ENCODE results near the gene KAZN.

Gene KAZN

DNA sequence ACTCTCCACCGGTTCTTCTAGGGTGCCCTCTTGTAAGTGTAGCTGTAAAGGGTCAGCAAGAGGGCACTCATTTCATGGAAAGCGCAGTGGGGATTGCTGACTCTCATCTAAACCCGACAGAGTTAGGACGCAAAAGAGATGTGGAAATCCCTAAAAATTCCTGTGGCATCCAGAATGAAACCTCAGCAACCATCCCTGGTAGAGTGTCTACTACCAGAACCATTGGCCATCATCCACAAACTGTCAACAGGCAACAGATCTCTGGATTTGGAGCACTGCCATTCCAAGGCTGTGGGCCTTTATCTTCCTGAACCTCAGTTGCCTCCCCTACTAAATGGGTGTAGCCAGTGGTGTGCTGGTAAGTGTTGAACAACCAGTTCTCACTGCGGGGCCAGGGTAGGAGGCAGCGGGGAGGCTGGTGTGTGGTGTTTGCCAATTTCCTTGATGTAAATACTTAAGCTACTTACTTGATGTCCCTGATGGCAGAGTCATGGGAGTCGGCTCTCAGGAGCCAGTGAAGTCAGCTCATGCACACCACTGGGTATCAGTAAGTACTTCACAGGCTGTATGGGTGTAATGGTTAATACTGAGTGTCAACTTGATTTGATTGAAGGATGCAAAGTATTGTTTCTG is 195.8 kb downstream of the KAZN start:
- DNase-seq (ENCODE audit: low read depth in 2 of 2): no peak

DNA sequence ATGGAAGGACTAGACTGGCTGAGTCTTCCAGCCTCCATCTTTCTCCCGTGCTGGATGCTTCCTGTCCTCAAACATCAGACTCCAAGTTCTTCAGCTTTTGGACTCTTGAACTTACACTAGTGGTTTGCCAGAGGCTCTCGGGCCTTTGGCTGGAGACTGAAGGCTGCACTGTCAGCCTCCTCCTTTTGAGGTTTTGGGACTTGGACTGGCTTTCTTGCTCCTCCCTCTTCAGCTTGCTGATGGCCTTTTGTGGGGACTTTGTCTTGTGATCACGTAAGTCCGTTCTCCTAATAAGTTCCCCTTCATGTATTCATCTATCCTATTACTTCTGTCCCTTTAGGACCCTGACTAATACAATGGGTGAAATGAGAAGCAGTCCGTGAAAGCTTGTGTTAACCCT is 196.4 kb downstream of the KAZN start:
- DNase-seq (ENCODE audit: low read depth in 2 of 2): no peak

DNA sequence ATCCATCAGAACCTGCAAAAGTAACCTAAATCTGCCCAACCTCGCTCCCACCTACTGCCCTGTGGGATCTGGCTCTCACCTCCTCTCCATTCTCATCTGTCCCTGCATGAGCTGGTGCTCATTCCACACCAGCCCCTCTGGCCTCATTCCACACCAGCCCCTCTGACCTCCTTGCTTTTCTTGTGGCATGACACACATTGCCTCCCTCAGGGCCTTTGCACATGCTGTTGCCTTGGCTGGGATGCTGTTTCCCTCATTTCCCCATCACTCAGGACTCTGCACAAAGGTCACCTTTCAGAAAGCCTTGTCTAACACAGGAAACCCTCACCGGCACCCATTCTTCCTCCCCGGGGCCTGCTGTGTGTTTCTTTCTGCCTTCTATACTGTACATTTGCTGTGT is 197.1 kb downstream of the KAZN start:
- no peak for DNase-seq (ENCODE audit: low read depth in 2 of 2)

DNA sequence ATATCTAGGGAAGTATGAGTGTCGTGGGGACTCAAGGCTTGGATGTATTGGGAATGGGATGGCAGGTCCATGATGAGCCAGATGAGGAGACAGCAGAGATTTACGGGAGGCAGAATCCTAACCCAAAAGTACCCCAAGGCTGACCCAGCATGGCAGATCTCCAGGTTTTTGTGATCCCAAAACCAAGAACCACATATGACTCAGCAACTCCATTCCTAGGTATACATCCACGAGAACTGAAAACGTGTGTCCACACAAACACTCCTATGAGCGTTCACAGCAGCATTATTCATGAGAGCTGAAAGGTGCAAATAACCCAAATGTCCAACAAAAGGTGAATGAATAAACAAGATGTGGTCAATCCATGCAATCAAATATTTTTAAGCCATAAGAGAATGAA is 201.5 kb downstream of the KAZN start:
- no peak for DNase-seq (ENCODE audit: low read depth in 2 of 2)

DNA sequence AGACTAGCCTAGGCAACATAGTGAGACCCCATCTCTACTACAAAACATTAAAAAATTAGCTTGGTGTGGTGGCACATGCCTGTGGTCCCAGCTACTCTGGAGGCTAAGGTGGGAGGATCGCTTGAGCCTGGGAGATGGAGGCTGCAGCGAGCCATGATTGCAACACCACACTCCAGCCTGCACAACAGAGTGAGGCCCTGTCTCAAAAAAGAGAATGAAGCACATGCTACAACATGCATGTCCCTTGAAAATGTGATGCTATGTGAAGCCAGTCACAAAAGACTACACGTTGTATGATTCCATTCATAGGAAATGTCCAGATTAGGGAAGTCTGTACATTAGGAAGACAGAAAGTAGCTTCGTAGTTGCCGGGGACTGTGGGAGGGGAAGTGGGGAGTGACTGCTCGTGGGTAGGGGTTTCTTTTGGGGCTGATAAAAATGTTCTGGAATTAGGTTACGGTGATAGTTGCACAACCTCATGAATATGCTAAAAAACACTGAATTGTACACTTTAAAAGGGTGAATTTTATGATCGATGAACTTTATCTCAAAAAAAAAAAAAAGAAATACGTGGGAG is 202.1 kb downstream of the KAZN start:
- no peak for DNase-seq (ENCODE audit: low read depth in 2 of 2)

DNA sequence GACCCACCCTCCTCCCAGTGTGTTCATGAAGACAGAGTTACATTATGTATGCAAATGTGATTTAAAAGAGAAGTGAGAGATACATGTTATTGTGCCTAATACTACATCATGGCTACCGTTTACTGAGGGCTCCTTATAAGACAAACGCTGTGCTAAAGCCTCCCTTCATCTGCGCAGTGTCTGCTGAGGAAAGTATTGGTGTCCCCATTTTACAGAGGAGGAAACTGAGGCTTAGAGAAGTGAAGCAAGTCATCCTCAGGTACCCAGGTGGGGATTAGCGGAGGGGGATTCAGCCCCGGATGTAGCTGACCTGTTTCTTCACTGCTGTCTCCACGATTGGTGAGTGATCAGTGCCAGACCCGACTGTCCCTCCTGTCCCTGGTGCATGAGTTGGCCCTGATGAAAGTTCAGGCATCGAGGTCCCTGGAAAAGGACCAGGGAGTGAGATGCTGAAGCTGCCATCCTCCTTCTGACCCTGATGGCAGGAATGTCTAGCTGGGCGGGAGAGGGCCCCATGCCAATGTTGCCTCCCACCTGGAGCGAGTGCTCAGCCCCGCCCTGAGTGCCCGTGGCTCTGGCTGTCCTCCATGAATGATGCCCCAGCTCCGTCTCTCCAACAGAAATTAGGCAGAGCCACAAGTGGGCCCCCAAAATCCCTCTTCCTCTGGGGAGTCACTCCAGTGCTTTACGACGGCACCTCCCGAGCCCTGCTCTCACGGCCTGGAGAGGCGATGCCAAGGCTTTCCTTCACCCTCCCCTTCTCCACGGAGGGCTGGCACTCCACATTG is 204.7 kb downstream of the KAZN start:
- no peak for DNase-seq (ENCODE audit: low read depth in 2 of 2)

DNA sequence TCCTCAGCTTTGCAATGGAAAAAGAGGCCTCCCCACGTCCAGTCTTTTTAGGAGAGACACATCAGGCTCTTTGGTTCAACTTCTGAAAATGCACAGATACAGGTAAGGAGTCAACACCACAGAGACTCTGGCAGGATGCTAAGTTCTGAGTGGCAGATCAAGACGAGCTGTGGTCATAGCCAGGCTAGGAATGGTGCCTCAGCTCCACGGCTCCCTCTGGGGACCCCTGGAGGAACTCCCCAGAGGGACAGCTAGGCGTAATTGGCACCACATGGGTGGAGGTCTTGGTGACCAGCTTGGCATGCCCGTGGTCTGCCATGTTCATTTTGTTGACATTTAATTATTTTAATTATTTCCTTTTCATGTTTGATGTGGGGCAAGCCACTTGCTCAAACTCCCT is 206.1 kb downstream of the KAZN start:
- no peak for DNase-seq (ENCODE audit: low read depth in 2 of 2)

DNA sequence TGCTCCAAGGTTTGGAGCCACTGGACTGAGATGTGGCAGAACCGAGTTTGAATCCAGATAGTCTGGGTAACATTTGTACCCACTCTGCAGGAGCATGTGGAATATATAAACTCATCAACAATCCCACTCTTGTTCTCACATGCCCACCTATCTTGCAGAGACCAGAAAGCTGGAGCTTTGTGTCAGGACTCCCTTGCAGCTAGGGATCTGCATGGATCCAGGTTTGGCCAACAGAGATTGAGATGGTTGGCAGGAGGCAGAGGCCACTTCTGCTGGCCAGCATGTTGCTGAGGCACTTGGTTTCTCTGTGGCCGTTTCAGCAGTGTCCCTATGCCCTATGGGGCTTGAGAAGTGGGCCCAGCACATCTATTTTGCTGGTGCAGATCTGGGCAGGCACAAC is 208.3 kb downstream of the KAZN start:
- no peak for DNase-seq (ENCODE audit: low read depth in 2 of 2)

DNA sequence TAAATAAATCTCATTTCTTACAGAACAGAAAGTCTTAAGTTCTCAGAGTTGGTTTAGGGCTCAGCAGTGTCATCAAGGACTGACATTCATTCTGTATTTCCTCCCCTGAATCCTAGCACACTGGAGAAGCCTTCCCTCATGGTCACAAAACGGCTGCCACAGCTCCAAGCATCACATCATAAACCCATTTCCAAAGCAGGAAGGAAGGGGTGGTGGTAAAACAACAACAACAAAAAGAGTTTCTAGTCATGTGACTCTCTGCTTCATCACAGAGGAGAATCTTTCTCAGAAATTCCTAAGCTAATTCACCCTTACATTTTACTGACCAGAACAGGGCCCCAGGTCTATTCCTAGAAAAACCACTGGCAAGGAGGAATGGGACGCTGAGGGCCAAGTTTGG is 210.3 kb downstream of the KAZN start:
- DNase-seq (ENCODE audit: low read depth in 2 of 2): no peak

DNA sequence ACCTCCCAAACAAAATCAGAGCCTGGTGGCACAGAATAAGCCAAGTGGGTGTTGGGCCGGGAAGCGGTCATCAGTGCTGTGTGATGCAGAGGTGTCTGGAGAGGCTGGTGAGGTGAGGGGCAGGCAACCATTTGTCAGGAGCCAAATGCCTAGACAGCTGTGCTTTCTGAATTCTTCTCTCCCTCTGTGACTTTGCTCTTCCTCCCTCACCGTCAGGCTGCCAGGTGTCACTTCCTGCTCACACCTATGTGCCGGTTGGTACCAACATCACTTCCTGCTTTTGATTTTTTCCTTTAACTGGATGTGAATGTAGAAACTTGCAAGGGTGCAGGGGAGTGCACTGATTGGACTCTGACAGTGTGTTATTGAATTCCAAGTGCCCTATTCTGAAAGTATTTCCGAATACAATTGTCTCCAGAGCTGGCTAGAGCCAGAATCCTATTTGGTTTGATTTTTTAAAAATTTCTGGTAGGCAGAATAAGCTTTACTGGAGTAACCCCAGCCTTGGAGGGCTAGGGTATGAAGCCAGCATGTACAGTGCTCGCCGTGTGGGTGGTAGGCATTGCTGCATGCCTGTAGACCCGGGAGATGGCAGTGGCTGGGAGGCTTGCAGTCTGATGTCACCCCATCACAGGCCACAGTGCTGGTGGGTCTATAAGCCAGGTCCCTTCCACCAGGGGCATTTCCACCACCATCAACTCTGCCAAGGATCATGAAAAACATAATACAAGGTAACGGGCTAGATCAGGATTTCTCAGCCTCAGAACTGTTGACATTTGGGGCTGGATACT is 210.9 kb downstream of the KAZN start:
- DNase-seq (ENCODE audit: low read depth in 2 of 2): no peak

DNA sequence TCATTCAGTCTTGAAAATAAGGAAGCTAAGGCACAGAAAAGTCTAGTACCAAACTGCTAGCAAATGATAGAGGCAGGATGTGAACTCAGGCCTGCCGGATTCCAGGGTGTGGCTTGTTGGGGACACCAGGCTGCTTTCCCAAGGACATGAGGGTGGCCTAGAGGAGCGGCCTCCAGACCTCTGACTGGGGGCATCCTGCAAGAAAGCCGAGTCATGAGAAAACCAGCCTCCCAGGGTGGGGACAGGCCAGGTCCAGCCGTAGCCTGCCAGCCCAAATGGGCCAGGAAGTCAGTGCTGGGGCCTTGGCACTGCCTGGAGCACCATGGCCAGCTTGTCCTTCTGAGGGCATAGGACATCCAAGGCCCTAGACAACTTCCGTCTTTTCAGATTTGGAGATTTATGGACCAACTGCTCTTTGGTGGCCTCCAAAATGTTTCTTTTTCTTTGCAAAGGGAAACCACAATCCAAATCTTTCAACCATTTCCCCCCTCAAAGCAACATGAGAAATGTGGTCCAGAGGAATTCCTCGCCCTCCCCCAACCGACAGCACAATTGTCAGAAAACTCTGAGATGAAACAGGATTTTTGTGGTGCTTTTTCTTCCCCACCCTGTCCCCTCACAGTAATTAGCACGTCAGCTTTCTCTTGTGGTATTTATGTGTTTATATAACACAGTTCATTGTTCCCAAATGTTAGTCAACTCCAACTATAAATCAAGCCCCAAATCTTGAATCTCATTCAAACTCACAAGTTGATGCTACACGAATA is 212.3 kb downstream of the KAZN start:
- no peak for DNase-seq (ENCODE audit: low read depth in 2 of 2)

DNA sequence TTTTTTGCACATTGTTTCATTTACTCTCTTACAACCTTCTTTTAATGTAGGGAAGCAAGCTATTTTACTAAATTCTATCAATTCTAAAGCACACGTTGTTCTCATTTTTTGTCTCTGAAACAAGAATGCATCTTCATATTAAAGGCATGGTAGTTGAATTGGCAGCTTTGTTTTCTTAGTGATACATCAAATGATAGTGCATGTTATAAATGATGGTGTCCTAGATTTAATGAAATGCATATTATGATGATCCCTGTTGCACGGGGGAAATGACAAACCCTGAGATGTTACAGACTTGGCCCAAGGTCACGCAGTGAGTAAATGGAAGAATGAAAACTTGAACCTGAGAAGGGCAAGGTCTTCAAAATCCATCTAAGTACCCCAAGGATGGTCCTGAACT is 213.1 kb downstream of the KAZN start:
- no peak for DNase-seq (ENCODE audit: low read depth in 2 of 2)

DNA sequence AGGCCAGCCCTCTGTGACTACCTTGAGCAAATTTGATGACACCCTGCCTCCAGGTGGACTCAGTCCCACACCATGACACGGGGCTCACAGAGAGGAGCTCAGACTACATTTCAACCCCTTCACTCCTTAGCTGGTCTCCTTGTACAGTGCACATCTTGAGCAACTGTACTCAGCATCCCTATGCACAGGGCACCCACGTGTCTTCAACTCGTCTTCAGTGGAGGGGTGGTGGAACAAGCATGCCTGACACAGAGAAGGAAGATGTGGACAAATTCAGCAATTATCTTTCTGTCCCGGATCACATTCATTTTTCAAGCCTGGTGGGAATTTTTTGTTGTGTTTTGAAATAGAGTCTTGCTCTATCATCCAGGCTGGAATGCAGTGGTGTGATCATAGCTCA is 213.7 kb downstream of the KAZN start:
- no peak for DNase-seq (ENCODE audit: low read depth in 2 of 2)

DNA sequence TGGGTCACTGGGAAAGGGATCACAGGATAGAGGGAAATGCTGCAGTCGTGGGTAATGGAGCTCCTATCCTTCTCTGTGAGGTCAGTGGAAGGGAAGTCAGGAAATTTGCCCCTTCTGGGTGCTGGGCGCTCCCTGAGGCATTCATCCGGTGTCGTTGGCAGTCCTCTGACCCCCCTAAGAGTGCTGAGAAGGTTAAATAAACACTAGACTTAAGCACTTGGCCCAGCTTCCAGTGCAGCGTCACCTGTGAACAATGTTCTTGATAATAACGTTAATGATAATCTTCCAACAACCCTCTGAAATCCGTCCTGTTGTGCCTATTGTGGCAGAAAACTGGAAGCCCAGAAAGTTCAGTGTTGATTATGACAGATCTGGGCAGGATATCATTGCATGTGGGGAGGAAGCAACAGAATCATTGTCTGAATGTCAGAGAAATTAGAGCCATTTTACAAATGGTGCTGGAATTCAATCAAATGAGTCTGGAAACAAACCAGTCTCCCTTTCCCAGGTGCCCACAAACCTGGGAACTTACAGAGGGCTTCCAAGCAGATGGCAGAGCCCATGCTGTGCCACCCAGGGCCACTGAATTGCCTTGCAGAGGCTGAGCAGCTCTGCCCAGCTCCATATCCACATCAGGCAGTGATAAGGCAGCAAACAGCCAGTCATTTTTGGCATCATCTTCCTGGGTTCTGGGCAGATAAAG is 216.8 kb downstream of the KAZN start:
- no peak for DNase-seq (ENCODE audit: low read depth in 2 of 2)

DNA sequence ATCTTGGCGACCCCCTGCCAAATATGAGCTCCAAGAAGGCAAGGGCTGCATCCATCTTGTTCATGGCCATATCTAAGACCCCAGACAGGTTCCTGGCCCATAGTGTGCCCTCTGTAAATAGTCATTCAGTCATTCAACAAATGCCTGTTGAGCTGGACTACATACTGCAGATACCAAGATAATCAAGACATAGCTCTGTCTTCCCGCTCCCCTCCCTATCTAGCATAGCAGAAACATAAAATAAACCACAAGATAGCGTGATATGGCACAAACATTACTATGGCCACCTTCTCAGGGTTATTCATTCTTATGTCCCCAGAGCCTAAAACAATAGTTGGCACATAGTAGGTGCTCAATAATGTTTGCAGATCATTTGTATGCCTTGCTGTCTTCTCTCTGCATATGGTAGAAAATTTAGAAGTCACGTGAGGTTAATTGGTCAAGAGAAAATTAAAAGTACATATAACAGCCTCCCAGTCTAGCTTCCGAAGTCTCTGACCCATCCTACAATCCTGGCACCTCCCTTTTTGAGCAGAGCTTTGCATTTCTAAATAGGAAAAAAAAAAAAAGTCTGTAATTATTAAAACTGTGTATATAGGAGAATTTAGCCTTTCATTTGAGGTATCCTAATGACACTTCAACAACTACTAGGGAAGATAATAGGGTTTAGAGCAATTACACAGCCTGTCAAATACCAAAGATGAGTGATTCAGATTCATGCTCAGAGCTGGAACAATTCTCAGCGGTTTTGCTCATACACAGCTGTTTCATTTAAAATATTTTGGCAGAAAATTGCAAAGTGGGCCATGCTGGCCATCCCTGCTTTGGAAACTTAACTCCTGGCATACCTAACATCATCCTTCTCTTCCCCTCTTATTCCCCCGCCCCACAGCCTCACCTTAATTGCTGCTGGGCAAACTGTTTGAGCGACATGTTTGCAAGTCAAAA is 219.0 kb downstream of the KAZN start:
- DNase-seq (ENCODE audit: low read depth in 2 of 2): no peak

DNA sequence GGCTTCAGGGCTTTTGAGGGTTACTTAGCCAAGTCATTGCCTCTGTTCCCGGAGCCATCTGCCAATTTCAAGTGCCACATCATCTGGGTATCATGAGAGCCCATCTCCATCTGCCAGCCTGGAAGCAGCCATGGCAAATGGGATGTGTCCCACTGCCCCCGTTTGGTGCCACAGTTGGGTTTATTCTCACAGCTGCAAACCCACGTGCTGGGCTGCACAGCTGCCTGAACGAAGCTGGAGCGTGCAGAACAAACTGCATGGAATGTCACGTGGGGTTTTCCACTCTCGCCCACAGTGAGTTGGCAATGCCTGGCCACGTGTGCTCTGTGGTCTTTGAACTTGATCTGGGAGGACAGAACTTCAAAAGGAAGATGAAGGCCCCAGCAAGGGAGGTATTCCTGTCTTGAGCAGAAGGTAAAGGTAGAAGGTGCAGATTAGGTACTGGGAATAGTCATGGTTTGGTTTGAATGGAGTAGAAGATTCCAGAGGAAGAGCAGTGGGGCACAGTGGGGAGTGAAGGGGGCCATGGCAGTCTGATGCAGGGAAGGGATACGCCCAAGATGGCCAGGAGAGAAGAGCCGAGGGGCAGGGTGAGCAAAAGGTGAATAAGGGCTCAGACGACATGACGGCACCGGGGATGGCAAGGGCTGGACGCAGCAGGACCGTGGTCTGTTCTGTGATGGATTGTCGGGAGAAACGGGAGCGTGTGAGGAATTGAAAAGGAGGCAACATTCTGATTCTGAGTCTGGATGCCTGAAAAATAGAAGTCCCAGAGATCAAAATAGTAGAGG is 222.0 kb downstream of the KAZN start:
- DNase-seq (ENCODE audit: low read depth in 2 of 2): no peak

DNA sequence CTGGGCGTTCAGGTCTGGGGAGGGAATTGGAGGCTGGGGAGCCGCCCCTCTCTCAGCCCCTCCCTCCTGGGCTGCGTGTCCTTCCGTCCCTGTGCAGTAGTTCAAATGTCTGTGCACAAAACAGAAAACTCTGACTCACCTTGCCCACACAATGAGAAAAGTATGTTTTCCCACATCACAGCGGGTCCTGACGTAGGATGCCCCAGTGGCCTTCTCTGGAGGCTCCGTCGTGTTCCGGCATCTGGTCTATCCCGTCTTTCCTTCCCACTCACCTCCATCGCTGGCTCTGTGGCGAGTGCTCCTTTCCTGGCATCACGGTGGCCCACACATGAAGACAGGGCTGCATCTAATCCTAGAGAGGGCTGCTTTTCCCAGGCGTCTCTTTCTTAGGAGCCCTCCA is 224.0 kb downstream of the KAZN start:
- DNase-seq (ENCODE audit: low read depth in 2 of 2): no peak

DNA sequence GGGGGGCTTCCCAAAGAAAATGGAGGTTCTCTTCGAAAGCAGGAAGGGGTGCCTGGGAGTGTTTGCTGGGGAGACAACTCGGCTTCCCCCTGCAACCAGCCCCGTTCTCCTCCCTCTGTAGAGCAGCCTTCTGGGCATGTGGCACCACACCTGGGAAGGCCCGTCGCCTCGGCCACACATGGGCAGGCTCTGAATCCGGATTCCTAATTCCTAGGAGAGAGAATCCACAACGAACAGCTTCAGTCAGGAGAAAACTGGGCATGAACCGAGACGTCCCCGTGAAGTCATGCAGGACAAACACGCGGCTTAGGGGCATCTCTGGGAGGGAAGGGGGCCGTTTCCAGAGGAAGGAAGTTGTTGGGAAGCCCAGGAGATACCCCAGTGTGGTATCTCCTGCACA is 224.5 kb downstream of the KAZN start:
- DNase-seq (ENCODE audit: low read depth in 2 of 2): no peak

DNA sequence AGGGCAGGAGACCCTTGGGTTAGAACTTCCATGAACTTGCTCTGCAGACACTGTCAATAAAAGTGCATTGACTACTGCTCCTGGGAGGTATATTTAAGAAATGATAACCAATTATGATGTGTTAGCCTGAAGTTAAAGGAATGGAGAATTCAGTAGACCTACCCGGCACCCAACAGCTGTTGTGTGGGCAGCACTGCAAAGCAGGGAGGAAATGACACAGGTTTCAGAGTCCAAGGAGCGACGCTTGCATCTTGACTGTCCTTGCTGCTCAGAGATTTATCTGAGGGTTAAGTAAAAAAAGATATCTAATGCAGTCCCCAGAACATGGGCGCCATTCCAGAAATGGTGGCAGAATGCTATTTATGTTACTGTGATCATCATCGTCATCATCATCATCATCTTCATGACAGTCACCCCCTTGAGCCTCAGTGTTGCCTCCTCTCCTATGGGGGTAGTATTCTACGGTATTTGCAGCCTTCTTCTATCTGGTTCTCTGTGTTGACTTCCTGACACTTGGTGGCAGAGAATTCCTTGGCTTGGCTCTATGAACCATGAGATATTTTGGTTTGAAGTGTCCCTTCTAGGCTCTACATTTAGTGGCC is 225.9 kb downstream of the KAZN start:
- DNase-seq (ENCODE audit: low read depth in 2 of 2): no peak

Measured in stimulated activated CD4-positive, alpha-beta T cell treated with anti-CD3 and anti-CD28 coated beads, Interleukin-1b, Interleukin-23, amount 100 ng/mL, for 4 hours (primary cell).